Stimulated activated CD4-positive, alpha-beta T cell treated with anti-CD3 and anti-CD28 coated beads, Interleukin-4, amount 100 ng/mL, for 1 hour (primary cell): Measurements from ENCODE around the gene COL11A2.

ENCODE experiments used
- DNase-seq: peaks from one replicate; pipeline ENCODE4 v3.0.0-alpha.2; 2020

The COL11A2 gene

GRCh38 chr6:33113755-33114154, 78.5 kb downstream of the COL11A2 start:
- DNase-seq, result no peak
